GM12878 (cell line): Measurements from ENCODE around the gene ALB.

Experiments used
- BCL3 ChIP-seq: IDR thresholded peaks from 2 replicates; pipeline ENCODE4 v1.6.1; 2011; ENCODE audit warnings: borderline replicate concordance, low read depth, mild to moderate bottlenecking, moderate library complexity, low read length; ENCODE audit not compliant: insufficient read depth, poor library complexity, severe bottlenecking
- CEBPZ ChIP-seq: fragments of 150-350 bp; IDR thresholded peaks from 2 replicates; pipeline ENCODE4 v1.6.1; 2016; ENCODE audit warnings: low read depth, low read length
- CTCF ChIP-seq, 3 experiments: IDR thresholded peaks in 2 of 3; conservative IDR thresholded peaks in 1 of 3; 2 replicates each; pipeline ENCODE4 v1.5.1; 2011; ENCODE audit warnings: low read depth in 3 of 3, low read length in 3 of 3, mild to moderate bottlenecking in 3 of 3, control low read depth in 2 of 3, moderate library complexity in 2 of 3, inconsistent platforms in 1 of 3, mixed read lengths in 1 of 3; ENCODE audit not compliant: control insufficient read depth in 2 of 3, insufficient read depth in 1 of 3; ENCODE audit errors: extremely low read depth in 1 of 3
- POLR2A ChIP-seq: IDR thresholded peaks from 2 replicates; pipeline ENCODE4 v1.6.1; 2011; ENCODE audit warnings: low read depth, mild to moderate bottlenecking, low read length
- RFX5 ChIP-seq: IDR thresholded peaks from 2 replicates; pipeline ENCODE4 v1.6.1; 2011; ENCODE audit warnings: low read depth, low read length, improper control_type of control experiment

GRCh38 chr4:73459048-73459421, 54.9 kb downstream of the ALB start:
- TF ChIP-seq POLR2A = no peak
- TF ChIP-seq CTCF (IDR thresholded peaks at IDR 0.05 in 2 of 3, conservative IDR thresholded peaks at IDR 0.05 in 1 of 3; ENCODE audit: control insufficient read depth in 2 of 3, extremely low read depth in 1 of 3, insufficient read depth in 1 of 3, low read depth in 3 of 3, low read length in 3 of 3) = no peak
- TF ChIP-seq BCL3 = no peak
- no peak for TF ChIP-seq RFX5
- TF ChIP-seq CEBPZ = no peak
